ENCODE data around the gene MKLN1.

- no peak for TF ChIP-seq POLR2A (IDR thresholded peaks at IDR 0.05)
- TF ChIP-seq, protein P1, sequence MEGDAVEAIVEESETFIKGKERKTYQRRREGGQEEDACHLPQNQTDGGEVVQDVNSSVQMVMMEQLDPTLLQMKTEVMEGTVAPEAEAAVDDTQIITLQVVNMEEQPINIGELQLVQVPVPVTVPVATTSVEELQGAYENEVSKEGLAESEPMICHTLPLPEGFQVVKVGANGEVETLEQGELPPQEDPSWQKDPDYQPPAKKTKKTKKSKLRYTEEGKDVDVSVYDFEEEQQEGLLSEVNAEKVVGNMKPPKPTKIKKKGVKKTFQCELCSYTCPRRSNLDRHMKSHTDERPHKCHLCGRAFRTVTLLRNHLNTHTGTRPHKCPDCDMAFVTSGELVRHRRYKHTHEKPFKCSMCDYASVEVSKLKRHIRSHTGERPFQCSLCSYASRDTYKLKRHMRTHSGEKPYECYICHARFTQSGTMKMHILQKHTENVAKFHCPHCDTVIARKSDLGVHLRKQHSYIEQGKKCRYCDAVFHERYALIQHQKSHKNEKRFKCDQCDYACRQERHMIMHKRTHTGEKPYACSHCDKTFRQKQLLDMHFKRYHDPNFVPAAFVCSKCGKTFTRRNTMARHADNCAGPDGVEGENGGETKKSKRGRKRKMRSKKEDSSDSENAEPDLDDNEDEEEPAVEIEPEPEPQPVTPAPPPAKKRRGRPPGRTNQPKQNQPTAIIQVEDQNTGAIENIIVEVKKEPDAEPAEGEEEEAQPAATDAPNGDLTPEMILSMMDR (IDR thresholded peaks at IDR 0.05) = no peak
Observed at GRCh38 chr7:131466735-131467365, 139.2 kb downstream of the MKLN1 start.

Measured in thyroid gland (tissue), 4 donors.